Islet precursor cell (in vitro differentiated cells): ENCODE data around the gene NR2C1.
A peak's percentile ranks its signal among the peaks of the same experiment; 100 is the strongest.

Experiments used
- DNase-seq: peaks from one replicate; pipeline ENCODE4 v3.0.0-alpha.2; 2018

The NR2C1 gene

DNA sequence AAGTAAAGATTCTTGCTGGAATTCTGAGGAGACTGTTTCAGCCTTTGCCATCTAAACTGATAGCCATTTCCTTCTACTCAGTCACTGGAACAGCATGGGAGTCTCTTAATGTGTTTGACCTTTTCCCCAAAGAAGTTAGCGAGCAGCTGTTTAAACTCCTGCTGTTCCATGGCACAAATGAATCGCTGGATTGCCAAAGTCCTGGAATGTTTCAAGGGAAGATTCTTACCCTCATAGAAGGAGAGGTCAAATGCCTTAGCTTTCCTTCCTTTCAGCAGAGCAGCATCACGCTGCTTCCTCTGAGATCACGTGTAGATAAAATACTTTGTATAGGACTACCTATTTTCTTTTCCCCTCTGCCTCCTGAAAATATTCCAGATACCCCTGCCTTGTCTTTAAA is 10.5 kb upstream of the NR2C1 start:
- peak; percentile 95 for DNase-seq

- DNase-seq, result no peak
Observed at GRCh38 chr12:95083471-95083870, 10.1 kb upstream of the NR2C1 start.

DNA sequence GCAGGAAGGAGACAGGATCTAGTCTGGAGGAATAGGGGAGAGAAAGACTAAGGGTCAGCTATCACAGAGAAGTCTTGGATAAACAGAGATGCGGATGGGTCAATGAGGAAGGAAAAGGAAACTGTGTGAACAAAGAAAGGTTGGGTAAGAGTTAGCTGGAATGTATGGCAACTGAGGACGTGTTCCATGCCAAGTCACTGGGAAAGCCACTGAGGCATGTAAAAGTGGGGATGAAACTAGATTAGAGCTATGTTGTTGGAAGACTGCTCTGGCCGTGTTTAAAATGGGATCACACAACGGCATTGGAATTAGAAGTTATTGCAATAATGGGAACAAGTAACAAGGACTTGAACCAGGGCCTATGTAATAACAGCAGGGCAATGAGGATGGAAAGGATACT is 3.9 kb upstream of the NR2C1 start:
- DNase-seq, result no peak

DNA sequence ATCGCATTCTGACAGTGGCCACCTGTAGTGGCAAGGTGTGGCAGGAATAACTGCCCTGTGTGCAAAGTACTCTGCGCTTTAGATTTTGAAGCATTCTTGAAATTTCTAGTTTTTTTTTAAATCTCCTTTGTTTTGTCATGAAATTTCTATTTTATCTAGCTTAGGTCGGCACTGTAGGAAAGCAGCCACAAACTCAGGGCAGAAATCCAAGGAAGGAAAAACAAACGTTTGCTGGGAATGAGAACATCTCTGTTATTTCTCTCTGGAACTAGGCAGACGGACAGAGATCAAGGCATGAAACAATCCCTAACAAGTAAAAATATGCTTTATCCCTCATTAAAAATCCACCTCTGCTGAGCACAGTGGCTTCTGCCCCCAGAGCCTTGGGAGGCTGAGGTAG is 1.3 kb upstream of the NR2C1 start:
- no peak for DNase-seq

DNA sequence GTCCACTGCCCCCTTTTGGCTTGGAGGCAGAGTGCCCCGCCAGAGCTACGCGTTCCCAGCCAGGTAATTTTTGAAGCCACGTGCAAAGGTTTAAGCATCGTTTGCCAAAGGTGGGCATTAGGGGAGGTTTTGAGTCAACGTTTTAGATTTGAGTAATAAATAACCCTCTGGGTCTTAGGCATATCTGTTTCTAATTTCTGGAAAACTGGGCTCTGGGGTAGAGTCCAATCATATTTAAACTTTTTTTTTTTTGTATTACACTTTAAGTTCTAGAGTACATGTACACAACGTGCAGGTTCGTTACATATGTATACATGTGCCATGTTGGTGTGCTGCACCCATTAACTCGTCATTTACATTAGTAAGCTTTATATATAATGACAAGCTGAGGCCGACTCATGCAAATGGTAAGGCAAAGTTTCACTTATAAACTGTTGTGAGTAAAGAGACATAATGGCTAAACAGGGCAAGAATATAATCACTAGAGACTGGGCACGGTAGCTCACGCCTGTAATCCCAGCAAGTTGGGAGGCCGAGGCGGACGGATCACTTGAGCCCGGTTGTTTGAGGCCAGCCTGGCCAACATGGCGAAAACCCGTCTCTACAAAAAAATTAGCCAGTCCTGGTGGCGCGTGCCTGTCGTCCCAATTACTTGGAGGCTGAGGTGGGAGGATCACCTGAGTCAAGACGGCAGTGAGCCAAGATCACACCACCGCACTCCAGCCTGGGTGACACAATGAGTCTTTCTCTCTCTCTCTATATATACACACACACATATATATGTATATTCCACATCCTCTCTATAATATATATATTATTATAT is 491 bp upstream of the NR2C1 start:
- DNase-seq, result no peak

- DNase-seq, result no peak
Observed at GRCh38 chr12:95070378-95070777, 3.0 kb downstream of the NR2C1 start.

GRCh38 chr12:95066091-95066855 is 7.1 kb downstream of the NR2C1 start:
- DNase-seq, result no peak

- no peak for DNase-seq
Observed at GRCh38 chr12:95060951-95061350, 12.5 kb downstream of the NR2C1 start.

DNA sequence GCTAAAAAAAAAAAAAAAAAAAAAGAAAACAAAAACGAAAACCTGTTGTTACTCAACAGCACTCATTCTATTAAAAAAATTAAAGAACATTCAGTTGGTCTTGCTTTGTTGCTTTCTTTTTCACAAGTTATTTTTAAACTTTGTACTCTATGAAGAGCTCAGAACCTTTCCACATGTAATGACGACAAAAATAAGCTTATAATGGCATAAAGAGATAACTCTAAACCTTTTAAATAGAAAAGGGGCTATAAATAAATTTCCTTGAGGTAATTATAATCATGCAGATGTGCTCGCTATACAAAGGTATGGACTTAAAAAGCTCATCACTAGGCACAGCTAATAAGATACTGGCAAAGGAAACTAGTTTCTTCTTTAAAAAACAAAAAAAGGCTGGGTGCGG is 13.4 kb downstream of the NR2C1 start:
- DNase-seq, result no peak

GRCh38 chr12:95057424-95057823 is 16.0 kb downstream of the NR2C1 start:
- no peak for DNase-seq

- no peak for DNase-seq
Observed at GRCh38 chr12:95055057-95055456, 18.4 kb downstream of the NR2C1 start.

DNA sequence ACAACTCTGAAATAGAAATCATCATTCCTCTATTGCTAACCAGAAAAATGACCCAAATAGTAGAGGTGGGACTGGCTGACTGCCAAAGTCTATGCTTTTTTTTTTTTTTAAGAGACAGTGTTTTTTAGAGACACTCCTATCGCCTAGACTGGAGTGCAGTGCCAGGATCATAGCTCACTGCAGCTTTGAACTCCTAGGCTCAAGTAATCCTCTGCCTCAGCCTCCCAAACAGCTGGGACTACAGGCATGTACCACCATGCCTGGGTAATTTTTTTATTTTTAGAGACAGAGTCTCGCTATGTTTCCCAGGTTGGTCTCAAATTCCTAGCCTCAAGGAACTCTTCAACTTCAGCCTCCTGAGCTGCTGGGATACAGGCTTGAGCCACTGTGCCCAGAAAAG is 19.2 kb downstream of the NR2C1 start:
- DNase-seq, result no peak

DNA sequence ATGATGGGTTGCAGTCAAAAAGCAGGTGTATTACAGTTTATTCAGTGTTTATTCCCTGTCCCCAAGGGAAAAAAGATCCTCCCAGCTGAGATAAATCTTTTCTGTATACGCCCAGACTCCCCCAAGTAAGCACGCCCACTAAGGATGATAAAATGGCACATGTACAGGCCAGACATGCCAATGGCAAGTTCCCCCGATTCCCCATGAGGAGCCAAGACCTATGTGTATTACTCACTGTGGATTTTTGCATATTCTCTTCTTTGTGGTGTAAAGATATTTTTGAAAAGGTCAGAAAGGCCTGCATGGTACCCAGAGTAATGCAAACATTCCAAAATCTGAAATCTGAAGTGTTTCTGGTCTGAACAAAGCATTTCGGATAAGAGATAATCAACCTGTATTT is 22.2 kb downstream of the NR2C1 start:
- no peak for DNase-seq

- DNase-seq, result no peak
Observed at GRCh38 chr12:95037906-95038305, 35.5 kb downstream of the NR2C1 start.

GRCh38 chr12:95034750-95035149 is 38.7 kb downstream of the NR2C1 start:
- no peak for DNase-seq

DNA sequence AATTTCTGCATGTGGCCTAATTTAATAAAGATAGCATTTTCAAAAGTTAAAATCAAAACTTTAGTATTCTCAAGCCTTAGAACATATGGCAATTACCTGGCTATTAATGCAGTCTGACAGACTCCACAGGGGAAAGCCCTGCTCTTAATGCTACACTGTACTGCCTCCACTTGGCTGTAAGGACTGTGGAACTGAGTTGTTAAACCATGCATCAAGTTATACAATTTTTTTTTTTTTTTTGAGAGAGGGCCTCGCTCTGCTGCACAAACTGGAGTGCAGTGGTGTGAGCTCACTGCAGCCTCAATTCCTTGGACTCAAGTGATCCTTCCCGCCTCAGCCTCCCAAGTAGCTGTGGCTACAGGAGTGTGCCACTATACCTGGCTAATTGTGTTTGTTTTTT is 50.9 kb downstream of the NR2C1 start:
- no peak for DNase-seq

DNA sequence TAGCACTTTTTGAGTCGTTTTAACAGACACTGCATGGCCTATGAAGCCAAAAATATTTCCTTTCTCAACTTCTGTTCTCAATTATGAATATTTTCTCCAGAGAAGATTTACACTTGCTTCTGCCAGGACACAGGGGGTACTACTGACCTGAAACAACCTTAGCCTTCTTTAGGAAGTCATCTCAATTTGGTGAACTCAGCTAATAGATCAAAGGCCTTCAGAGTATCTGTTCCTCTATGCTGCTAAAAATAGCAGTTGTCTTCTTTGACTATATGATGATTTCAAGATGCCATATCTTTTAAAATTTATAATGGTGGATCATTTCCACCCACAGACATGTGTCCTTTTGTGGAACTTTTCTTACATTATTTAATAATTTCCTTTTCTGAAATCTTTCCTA is 55.9 kb downstream of the NR2C1 start:
- no peak for DNase-seq

DNA sequence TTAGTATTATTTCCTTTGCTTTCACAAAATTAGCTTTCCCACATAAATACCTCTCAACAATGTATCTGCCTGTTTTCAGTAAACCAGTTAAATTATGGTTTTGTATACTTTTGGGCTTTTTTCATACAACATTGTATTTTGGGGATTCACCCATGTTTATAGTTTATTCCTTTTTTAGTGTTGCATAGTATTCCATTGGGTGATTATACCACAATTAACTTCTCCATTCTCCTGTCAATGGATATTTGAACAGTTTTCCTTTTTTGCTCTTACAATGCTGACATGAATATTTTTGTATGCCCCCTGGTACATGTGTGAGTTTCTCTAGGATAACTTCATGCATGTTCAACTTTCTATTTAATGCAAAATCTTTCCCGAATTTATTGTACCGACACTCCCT is 57.3 kb downstream of the NR2C1 start:
- no peak for DNase-seq

DNA sequence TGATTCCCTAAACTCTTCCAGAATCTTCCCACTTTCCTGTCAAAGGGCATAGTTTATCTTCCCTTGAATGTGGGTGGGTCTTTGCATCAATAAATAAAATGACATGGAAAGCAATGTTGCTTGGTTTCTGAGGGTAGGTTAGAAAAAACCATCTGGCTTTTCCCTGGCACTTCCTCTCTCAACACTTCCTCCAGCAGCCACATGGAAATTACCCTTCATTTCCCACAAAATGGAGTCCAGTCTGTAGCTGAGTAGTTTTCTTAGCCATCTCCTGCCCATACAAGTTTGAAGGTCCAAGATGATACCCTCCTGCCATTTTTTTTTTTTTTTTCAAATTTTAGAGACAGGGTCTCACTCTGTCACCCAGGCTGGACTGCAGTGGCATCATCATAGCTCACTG is 58.9 kb downstream of the NR2C1 start:
- no peak for DNase-seq

GRCh38 chr12:95006206-95006605 is 67.2 kb downstream of the NR2C1 start:
- DNase-seq, result no peak

GRCh38 chr12:95004610-95005009 is 68.8 kb downstream of the NR2C1 start:
- DNase-seq, result no peak

GRCh38 chr12:95003921-95004272 is 69.5 kb downstream of the NR2C1 start:
- DNase-seq, result no peak

DNA sequence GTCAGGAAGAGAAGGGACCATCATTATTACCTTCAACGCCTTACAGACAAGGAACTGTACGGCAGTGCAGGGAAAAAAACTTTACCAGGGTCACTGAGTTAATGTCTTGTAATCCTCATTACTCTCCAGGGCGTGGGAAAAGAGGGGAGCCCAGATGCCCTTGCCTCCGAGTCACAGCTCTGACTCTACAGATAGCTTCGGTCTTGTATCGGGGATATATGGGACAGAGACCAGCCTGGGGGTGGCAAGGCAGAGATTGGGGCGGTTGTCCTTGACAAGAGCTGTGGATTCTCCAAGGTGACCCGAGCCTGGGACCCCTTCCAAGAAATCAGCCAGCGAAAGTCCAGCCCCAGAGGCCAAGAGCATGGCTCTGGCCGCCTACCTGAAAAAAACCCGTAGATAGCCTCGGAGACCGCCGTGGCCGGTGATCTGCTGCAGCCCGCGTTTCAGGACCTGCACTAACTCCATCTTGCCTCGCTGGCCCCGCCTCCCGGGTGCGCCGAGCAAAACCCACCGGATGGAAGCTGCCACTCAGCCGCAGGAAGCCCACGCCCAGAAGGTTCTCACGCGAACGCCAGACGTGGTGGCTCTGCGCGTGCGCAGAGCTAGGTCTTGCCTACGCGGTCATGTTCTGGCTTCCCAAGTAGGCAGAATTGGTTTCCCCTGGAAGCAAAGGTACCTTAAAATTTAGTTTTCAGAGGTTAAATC is 70.1 kb downstream of the NR2C1 start, which contains the start of gene NDUFA12:
Gene NDUFA12 (minus strand): TSS at position 485 of the 708 bp plus-strand sequence. CDS start 17 bp downstream, at position 468.
- peak; percentile 100 for DNase-seq

DNA sequence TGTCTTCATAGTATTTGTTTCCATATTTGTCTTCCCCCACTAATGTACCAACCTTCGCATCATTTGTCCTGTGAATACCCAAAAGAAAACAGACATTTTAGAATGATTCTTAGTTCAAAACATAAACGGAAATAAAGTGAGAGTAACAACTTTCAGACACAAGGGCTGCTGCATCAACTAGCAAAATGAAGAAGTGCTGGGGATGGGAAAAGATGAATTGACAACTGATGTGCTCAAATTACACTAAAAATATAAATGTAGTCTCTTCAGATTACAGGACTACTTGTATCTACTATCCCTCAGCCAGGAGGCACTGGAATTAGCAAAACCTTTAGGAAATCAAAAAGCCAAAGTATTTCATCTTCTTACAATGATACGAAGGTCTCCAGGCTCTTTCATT is 70.7 kb downstream of the NR2C1 start:
- no peak for DNase-seq
